ENCODE measurements around the gene ARHGAP23.
"Not testable (repeated sequence)": the region's sequence is repeated elsewhere in the genome, so short reads cannot be mapped to it uniquely, and the experiment has no call there.

The ARHGAP23 gene

DNA sequence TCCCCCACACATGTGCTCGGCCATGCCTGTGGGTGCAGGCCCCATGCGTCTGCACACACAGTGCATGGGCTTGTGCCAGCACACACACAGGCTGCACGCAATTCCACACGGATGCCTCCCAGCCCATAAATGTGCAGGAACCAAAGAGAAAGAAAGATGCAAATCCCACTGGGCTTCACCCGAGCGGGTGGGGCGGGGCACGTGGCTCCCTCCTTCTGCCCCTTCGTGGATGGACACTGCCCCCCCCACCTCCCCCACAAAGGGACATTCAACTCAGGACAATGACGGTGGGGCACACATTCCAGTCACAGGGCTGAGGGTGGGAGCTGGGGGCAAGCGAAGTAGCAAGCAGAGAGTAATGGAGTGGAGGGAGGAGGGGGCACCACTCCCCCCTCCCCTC lies 102.6 kb downstream of the ARHGAP23 start:
- not testable (repeated sequence) for DNase-seq

DNA sequence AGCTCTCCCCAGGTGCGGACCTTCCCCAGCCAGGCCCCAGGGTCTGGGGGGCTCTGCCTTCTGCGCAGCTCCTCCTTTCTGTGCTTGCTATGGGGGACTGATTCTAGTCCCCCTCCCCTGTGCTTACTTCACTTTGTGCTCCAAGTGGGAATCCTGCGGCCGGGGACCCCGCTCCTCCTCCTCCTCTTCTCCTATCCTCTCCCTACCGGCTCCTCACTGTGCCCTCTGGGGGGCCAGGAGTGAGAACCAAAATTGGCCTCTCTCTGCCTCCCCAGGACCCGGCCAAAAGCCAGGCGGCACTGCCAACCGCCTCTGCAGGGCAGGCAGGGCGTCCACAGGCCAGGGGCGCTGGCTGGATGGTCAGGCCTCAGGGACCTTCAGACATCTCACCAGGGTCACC lies 103.5 kb downstream of the ARHGAP23 start:
- DNase-seq = not testable (repeated sequence)

DNA sequence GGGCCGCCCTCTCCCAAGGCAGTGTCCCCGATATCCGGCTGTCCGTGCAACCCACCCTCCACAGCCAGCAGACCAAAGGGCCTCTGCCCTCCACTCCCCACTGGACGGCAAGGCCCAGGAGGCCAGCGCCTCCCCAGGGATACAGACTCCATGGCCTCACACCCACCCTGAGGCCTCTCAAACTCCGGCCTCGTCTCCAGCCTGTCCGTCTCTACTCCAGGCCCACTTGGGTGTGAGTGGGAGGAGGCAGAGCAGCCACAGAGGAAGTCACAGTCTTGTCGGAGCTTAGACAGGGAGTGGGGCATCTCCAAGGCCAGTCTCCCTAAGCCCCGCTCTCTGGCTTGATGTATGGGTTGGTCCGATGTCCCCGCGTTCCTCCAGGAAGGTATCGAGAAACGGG lies 104.2 kb downstream of the ARHGAP23 start:
- no peak for DNase-seq

DNA sequence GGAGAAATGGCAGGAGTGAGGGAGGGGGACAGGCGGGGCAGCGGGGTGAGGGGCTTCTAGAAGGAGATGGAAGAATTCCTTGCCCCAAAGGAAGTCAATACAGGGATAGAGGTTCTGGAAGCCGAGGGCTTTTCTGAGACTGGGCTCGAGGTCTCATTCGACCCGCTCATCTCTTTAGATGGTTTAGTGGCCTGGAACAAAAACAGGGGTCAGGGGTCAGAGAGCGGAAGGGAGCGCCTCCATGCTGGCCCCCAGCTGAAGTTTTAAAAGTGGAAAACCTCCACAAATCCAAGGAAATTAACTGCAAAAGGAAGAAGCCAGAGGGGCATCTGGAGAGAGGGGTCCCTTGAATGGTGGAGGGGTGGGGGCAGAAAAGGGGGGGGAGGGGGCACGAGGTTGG lies 105.0 kb downstream of the ARHGAP23 start:
- no peak for DNase-seq

DNA sequence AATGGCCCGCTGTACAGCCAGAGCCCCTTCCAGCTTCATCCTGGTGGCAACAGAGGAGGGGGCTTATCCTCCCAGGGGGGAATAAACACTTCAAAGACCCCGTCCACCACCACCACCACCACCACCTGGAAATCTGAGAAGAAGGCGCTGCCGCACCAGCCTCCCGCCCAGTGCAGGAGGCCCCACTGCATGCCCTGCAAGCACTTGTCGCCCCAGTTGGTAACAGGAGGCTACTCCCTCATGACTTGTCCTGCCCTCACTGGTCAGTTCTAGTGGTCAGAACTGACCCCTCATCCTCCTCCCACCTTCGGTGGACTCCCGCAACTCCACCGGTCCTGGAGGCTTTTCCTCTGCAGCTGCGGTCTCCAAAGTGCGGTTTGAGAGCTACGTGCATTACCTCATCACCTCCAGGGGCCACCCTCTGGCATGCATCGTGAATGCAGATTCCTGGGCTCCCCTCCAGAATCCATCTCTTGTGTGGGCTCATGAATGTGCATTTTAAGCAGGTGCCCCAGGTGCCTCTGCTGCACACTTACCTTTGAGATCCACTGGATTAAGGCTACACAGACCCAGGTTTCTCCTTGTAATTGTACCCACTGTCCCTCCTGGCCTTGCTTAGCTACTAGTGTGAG lies 105.7 kb downstream of the ARHGAP23 start:
- DNase-seq = no peak

DNA sequence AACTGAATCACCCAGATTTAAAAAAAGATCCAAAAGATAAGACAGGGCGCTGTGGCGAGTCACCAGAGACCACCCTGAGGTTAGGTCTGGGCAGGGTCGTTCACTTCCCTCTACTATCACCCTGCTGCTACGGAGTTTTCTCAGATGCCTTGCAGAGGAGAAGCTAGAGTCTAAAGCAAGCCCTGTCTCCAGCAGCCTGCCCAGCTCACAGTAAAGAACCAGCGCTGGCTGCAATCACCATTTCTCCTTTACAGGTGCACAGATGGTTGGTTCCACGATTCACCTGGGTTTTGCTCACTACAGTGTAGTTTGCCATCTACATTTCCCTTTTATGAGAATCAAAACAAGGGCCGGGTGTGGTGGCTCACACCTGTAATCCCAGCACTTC lies 106.2 kb downstream of the ARHGAP23 start:
- DNase-seq = no peak

DNA sequence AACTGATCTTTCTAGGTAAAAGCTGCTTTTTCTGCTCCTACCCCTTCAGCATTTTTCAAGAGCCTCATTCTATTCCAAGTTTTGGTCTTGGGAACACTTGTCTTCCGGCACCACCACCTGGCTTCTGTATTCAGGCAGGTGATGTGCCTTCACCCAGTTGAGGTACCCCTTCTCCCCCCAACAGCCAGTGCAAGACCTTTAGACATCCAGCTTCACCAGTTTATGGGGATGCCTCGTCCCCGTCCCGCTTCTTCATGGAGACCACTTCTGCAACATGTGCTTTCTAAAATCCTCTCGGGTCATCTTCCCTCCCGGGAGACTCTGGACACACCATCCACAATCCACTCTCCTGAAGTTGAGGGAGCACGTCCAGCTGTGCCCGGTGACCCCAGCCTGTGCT lies 107.6 kb downstream of the ARHGAP23 start:
- no peak for DNase-seq

DNA sequence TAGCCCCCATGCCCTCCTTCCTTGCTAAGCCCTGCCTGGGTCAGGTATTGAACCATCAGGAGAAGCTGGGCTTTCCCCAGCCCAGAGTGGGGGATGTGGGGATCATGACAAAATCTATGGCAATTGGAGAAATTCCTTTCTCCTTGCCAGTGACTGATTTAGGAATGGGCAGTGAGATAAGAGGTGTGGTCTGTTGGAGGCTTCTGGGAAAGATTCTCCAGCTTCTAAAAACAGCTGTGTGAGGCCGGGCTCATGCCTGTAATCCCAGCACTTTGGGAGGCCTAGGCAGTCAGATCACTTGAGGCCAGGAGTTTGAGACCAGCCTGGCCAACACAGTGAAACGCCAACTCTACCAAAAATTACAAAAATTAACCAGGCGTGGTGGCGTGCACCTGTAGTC lies 108.4 kb downstream of the ARHGAP23 start:
- no peak for DNase-seq

DNA sequence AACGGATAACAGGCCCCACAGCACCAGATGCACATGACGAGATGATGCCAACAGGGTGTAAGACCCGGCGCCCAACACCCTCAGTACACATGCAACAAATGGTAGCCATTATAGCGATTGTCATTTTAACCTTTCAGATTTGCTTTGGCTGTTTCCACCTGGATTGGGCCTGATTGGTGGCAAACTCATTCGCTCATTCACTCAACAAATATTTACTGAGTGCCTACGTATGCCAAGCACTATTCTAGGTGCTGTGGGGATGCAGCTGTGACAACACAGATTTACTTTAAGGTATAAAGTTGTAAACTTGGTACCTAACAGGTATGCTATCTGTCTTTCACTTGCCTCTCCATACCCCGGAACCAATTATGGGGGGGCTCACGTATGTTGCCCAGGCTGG lies 110.6 kb downstream of the ARHGAP23 start:
- no peak for DNase-seq

DNA sequence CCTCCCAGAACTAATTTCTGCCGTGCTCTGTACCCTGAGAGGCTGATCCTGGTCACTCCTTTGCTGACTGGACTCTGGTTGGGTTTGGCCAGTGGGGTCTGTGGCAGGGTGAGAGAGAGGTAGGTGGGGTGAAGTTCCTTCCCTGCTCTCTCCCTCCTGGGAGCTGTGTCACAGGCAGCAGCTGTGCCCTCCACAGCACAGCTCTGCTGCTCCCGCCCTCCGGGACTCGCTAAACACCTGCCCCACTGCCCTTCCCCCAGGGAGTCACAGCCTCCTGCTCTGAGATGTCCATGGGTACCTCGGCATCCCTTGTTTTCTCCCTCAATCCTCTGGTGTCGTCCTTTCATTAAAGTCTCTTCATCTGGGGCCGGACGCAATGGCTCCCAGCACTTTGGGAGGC lies 111.1 kb downstream of the ARHGAP23 start:
- no peak for DNase-seq

DNA sequence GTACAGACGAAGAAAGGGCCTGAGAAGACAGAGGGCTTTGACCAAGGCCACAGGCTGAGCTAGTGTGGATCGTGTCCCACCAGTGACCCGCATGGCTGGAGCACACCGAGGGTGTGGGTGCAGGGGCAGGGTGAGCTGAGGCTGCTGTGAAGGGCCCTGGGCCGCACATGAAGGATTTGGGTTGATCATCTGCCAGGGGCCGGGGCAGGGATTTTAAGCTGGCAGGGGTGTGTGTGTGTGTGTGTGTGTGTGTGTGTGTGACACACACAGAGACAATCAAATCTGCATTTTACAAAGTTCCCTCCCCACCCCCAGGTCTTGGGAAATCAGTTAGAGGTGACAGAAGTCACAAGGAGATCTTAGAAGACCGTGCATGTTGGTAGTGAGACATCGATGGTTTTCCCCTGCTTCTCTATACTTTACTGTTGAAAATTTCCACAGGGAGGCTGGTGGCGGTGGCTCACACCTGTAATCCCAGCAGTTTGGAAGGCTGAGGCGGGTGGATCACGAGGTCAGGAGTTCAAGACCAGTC lies 112.3 kb downstream of the ARHGAP23 start:
- no peak for DNase-seq

DNA sequence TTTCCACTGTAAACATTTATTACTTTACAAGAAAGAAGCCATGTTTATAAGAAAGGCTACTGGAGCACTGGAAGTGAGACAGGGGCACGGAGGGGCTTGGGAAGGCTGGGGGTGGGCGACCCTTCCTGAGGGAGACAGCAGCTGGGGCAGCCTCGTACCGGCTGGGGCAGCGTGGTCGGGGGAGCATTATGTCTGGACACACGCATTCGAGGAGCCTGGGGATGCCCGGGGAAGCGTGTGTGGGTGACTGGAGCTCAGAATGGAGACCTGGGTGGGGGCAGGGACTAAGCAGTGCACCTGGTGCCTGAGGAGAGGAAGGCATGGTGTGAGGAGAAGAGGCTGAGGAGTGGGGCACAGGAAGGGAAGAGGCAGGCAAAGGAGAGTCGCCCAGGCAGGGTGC lies 113.0 kb downstream of the ARHGAP23 start:
- no peak for DNase-seq

DNA sequence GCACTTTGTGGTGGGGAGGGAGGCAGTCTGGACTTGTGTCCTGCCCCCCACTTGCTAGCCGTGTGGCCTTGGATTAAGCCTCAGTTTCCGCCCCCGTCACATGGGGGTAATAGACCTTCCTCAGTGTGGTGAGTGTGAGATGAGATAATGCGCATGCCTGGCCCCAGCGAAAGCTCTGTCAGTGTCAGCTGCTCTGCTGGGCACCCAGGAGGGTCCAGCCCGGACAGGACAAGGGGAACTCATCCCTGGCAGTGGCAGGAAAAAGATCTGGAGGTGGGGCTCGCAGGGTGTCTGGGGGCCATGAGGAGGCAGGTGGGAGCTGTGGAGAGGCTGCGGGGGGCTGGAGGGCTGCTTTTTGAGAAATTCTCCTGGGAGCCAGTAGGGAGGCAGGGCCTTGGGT lies 114.0 kb downstream of the ARHGAP23 start:
- DNase-seq = no peak

DNA sequence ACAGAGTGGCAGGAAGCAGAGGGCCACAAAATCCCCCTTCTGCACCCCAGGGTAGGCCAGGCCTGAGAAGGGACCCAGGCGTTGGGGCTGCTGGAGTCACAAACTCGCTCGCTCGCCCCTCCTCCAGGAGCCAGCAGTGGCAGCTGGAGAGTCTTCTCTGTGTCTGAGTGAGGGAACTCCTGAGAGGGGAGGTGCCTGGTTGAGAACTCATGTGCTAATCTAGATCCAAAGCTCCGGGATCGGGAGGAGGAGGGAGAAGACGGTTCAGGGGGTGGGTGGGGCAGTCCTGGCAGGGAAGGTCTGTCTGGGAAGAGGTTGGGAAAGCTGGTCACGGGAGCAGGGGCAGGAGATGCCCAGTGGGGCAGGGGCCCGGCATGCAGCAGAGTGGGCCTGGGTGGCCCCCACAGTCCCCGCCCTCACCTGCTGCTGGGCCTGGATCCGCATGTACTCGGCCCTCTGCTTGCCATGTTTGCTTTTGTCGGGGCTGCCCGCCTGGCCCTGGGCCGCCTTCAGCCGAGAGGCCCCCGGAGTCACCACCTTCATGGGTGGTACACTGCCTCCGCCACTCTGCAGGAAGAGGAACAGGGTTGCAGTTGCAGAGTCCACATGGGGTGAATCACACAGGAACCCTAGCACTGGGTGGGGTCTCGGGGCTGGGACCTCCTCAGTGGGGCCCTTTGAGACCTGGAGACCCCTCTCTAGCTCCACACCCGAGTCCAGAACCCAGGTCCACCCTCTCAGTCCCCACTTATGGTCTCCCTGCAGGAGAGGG lies 115.3 kb downstream of the ARHGAP23 start:
- no peak for DNase-seq

DNA sequence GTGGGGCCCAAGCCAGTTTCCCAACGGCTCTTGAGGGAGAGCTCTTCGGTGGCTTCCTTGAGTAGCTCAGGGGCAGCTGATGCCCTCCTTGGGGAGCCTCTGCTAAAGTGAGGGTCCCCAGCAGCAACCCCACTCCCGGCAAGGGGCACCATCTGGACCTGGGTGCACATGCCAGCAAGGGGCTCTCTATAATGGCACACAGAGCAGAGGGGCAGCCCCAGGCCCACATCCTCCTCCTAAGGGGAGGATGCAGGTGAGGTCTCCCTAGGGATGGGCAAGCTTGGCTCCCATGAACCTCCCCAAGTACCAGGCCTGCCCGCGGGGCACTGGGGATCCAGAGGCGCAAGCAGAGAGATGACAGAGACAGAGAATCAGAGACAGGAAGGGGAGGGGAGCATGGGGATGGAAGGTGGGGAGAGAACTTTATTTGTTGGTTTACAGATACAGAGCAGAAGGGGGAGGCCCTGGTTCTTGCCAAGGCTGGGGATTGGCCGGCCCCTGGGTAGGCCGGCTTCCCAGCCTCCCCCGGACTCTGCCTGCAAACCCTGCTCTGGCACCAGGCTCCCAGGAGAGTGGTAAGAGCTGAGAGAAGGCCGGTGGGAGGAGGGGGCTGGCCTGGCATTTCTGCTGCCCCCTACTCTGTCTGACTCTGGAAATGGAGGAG lies 116.0 kb downstream of the ARHGAP23 start:
- DNase-seq = no peak

DNA sequence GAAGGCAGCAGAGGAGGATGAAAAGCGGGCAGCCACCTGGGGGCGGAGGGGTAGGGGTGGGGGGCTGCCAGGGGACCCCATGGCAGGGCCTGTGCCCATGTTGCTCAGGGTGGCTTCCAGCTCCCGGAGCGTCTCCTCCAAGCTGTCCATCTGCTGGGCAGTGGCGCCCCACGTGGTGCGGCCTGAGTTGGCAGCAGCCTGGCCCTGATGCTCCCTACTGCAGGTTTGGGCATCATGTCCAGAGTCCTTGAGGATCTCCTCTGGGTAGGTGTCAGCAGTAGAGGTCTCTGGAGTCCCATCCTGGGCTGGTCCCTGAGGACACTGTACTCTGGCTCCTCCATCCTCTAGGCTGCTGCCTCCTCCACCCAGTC lies 116.6 kb downstream of the ARHGAP23 start:
- no peak for DNase-seq

DNA sequence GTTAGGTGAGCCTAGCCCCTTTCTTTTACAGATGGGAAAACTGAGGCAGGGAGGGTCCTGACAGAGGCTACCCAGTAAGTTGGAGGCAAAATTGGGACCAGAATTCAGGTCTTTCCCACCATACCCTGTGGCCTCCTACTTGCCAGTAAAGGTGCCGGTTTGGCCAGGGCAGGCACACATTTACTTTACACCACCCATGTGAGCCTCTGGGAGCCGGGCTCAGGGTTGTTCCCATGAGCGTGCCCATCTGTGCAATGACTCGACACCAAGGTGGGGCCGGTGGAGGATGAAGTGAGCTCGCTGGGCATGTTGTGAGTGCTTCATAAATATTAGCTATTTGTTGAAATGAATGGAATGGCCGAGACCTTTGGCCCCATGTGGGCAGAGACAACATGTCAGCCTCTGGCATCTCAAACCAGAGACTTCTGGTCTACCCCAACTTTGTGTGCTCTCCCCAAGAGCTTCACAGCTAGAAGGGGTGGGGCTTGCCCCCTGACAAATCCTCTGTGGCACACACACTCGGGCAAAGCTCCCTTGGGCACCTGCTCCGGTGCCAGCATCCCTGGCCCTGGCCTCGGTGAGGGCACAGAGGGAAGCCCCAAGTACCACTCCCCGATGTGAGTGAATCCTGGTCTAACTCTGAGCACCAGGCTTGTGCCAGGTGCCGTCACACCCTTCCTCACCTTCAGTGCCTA lies 117.4 kb downstream of the ARHGAP23 start:
- no peak for DNase-seq

DNA sequence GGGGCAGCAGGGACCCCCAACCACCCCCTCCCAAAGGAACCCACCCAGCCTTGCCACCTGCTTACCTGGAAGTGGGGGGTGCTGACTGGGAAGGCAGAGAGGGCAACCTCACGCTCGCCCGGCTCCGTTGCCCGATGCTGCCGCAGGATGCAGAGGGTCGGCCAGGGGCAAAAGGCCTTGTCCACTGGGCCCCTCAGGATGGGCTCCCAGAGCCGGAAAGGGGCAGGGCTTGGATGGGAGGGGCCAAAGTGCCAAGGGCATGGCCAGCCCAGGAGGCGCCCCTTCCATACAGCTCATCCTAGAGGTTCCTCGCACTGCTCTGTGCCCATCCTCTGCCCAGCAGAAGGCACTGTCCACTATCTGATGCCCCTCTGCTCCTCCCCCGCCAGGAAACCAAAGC lies 118.1 kb downstream of the ARHGAP23 start:
- no peak for DNase-seq

DNA sequence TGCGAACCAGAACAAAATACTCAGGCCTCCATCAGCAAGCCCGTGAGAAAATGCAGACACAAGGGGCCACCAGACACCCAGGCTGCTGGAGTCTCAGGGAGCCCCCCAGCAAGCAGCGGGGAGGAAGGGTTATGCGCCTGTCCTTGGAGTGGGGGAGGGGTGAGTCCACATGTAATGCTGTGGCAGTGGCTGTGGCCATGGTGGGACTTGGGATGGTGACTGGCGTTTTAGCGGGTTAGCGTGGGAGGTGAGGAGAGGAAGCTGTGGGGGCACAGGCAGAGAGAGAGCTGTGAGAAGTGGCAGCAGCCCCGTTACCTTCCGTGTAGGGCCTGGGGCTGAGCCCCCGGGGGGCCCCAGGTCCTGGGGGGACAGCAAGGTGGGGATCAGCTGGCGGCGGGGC lies 119.2 kb downstream of the ARHGAP23 start:
- DNase-seq = no peak

DNA sequence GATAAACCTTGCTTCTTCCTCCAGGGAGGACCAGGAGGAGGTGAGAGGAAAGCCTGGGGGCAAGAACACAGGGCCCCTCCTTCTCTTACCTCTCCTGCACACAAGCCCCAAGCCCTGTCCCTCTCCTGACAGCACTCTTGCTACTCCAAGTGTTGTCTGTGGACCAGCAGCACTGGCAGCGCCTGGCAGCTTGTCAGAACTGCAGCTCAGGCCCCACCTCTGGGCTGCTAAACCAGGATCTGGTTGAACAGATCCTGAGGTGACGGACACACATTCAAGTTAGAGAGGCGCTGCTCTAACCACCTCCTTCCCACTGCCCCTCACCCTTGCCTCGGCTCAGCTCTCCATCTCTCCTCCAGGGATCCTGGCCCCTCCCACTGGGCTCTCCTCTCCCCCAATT lies 121.0 kb downstream of the ARHGAP23 start:
- no peak for DNase-seq

DNA sequence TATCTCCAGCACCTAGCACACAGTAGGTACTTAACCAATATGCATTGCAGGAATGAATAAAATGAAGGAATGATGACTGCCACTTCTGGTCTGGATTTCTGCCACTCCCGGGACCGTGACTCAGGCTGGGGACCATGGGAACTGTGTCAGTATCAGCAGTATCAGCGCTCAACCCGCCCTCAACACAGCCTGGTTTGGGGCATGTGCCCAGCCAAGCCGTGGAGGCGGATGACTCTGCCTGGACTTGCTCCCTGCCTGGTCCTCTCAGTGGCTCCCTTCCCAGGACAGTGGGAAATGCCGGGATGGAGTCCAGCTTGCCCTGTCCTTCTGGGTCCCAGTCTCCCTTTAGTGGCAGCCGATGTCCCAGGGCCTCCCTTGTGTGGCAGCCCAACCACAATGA lies 122.4 kb downstream of the ARHGAP23 start:
- DNase-seq = no peak

DNA sequence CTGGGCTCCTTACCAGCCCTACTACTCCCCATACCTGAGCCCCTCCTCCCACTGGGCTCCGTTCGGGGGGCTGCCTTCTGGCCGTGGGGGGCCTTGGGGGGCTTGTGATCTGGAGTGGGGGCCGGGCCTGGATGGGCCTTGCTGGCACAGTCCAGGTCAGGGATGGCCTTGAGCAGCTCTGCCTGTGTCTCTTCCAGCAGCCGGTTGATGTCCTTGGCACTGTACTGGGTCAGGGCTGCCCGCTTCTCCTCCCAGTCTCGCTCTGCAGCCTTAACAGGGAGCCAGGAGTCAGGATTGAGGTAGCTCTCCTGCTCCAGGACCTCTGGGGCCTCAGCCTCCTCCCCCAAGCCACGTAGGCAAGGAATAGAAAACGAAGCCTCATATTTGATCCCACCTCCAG lies 122.9 kb downstream of the ARHGAP23 start:
- no peak for DNase-seq

DNA sequence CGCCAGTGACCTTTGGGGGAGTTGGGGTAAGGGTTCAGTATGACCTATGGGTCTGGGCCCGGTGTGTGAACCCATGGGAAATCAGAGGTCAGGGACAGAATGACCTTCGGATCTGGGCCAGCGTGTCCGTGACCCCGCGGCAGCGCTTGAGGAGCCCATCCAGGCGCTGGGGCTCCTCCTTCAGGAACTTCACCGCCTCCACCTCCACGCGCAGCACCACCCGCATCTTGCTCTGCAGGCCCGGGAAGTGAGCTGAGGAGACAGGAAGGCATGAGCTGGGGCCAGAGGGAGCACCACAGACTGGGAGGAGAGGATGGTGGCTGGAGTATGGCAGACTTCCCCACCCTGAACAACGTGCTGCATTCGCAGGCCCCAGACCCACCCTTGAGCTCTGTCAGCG lies 124.1 kb downstream of the ARHGAP23 start:
- no peak for DNase-seq

Measured in NCI-H1694 treated with DMSO at 0.1 percent for 48 hours (cell line).